Tibial nerve (tissue), 4 donors: ENCODE results near the gene ACTL10. TPM values are rescaled to one million over a fixed set of nuclear protein-coding genes. Genes with fewer than 3 reads are reported as not detected.
"Not testable (repeated sequence)": the region's sequence is repeated elsewhere in the genome, so short reads cannot be mapped to it uniquely, and the experiment has no call there.

Source experiments
- DNase-seq, 2 donors: peaks; one replicate each; pipeline ENCODE4 v3.0.0-alpha.2; 2019; ENCODE audit warnings: low spot score in 2 of 2
- H3K27ac ChIP-seq, 4 donors: fragments of 200-600 bp; sonication (generic) in 3 of 4; one replicate each; pipeline ENCODE4 v1.5.1; 2017 to 2019; ENCODE audit warnings: mild to moderate bottlenecking in 1 of 4
- H3K27me3 ChIP-seq, 2 donors: fragments of 200-600 bp; sonication (generic) in 1 of 2; one replicate each; pipeline versions ENCODE4 v1.5.1 to v1.6.0; 2017 to 2019
- H3K36me3 ChIP-seq, 3 donors: fragments of 200-600 bp; sonication (generic); one replicate each; pipeline ENCODE4 v1.5.1; 2018 to 2019
- H3K4me1 ChIP-seq, 4 donors: fragments of 200-600 bp; sonication (generic) in 3 of 4; one replicate each; pipeline ENCODE4 v1.5.1; 2017 to 2019
- H3K4me3 ChIP-seq, 4 donors: fragments of 200-600 bp; sonication (generic) in 3 of 4; one replicate each; pipeline ENCODE4 v1.5.1; 2017 to 2019; ENCODE audit warnings: mild to moderate bottlenecking in 1 of 4, moderate library complexity in 1 of 4
- H3K9me3 ChIP-seq, 4 donors: fragments of 200-600 bp; sonication (generic) in 3 of 4; one replicate each; pipeline ENCODE4 v1.5.1; 2017 to 2019
- CTCF ChIP-seq, 5 experiments: fragments of 200-600 bp in 3 of 5; fragments of 450-650 bp in 2 of 5; sonication (generic) in 3 of 5; IDR thresholded peaks; one replicate each; pipeline ENCODE4 v1.5.1; 2016 to 2019; ENCODE audit warnings: antibody characterized with exemption in 5 of 5, mild to moderate bottlenecking in 3 of 5, moderate library complexity in 2 of 5
- EP300 ChIP-seq, 2 donors: sonication (generic); formaldehyde crosslinking; IDR thresholded peaks; one replicate each; pipeline ENCODE4 v1.6.1; 2017; ENCODE audit warnings: antibody characterized with exemption in 2 of 2, mild to moderate bottlenecking in 1 of 2
- POLR2A ChIP-seq, 2 donors: fragments of 450-650 bp; IDR thresholded peaks; one replicate each; pipeline ENCODE4 v1.6.1; 2017; ENCODE audit warnings: antibody characterized with exemption in 2 of 2, mild to moderate bottlenecking in 2 of 2, moderate library complexity in 2 of 2
- WGBS, 2 donors: methylation state at CpG; one replicate each; pipeline ENCODE4 v1.1.5; 2018; 5-methylcytosine and 5-hydroxymethylcytosine counted together
- total RNA-seq, 4 donors: library from RNA; depleted of rRNA; stranded (reverse); fragments of >200 nt; gene quantifications; one replicate each; pipeline ENCODE4 v1.1.0, GENCODE V29; 2016

Gene ACTL10
- total RNA-seq, 4 donors from 2014 or later: 1.1 to 4.3 (median 3.8) TPM

- TF ChIP-seq EP300 (IDR thresholded peaks at IDR 0.05) (no peak), POLR2A (IDR thresholded peaks at IDR 0.05) (no peak), CTCF (IDR thresholded peaks at IDR 0.05) (no peak)
- 73 to 82% methylated on average over 4 of the region's 4 CpGs for WGBS, 2 donors
- Histone ChIP-seq H3K4me1 (peaks cover 0 to 19% (median 3%) of the 10 kb centered on the region in 4 donors), H3K27ac (no peak overlapping the region), H3K9me3 (no peaks in the 10 kb centered on the region), H3K4me3 (no peak overlapping the region), H3K36me3 (no peaks in the 10 kb centered on the region), H3K27me3 (no peaks in the 10 kb centered on the region)
- DNase-seq: no peak
These were observed 29.7 kb downstream of the ACTL10 start for GRCh38 chr20:33696448-33696847.

- TF ChIP-seq CTCF (IDR thresholded peaks at IDR 0.05) (no peak), POLR2A (IDR thresholded peaks at IDR 0.05) (no peak), EP300 (IDR thresholded peaks at IDR 0.05) (no peak)
- Histone ChIP-seq H3K27ac (peak overlapping the region in 2 of 4 donors; percentile 26 to 47), H3K36me3 (no peaks in the 10 kb centered on the region), H3K27me3 (no peaks in the 10 kb centered on the region), H3K4me3 (no peak overlapping the region), H3K9me3 (no peaks in the 10 kb centered on the region), H3K4me1 (peaks cover 0 to 19% (median 3%) of the 10 kb centered on the region in 4 donors)
- WGBS, 2 donors: 70 to 74% methylated on average over 8 of the region's 8 CpGs
- DNase-seq: peak in 1 of 2 donors; percentile 45
These were observed 30.4 kb downstream of the ACTL10 start for GRCh38 chr20:33697129-33697528.

DNA sequence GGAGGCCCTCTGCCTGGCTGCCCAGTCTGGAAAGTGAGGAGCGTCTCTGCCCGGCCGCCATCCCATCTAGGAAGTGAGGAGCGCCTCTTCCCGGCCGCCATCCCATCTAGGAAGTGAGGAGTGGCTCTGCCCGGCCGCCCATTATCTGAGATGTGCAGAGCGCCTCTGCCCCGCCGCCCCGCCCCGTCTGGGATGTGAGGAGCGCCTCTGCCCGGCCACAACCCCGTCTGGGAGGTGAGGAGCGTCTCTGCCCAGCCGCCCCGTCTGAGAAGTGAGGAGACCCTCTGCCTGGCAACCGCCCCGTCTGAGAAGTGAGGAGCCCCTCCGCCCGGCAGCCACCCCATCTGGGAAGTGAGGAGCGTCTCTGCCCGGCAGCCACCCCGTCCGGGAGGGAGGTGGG is 32.2 kb downstream of the ACTL10 start:
- H3K27ac ChIP-seq, H3K27me3 ChIP-seq, H3K9me3 ChIP-seq, DNase-seq, H3K4me3 ChIP-seq, H3K4me1 ChIP-seq, H3K36me3 ChIP-seq: not testable (repeated sequence)
- WGBS, 2 donors: 93 to 99% methylated on average over 13 to 14 of the region's 27 CpGs

DNA sequence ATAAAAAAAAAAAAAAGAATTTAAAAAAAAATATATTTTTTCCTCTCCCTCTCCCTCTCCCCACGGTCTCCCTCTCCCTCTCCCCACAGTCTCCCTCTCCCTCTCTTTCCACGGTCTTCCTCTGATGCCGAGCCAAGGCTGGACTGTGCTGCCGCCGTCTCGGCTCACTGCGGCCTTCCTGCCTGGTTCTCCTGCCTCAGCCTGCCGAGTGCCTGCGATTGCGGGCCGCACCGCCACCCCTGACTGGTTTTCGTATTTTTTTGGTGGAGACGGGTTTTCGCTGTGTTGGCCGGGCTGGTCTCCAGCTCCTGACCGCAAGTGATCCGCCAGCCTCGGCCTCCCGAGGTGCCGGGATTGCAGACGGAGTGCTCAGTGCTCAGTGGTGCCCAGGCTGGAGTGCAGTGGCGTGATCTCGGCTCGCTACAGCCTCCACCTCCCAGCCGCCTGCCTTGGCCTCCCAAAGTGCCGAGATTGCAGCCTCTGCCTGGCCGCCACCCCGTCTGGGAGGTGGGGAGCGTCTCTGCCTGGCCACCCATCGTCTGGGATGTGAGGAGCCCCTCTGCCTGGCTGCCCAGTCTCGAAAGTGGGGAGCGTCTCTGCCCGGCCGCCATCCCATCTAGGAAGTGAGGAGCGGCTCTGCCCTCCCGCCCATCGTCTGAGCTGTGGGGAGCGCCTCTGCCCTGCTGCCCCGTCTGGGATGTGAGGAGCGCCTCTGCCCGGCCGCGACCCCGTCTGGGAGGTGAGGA is 34.1 kb downstream of the ACTL10 start:
- 91 to 97% methylated on average over 16 to 37 of the region's 45 CpGs for WGBS, 2 donors
- DNase-seq, H3K9me3 ChIP-seq, H3K4me1 ChIP-seq, H3K27me3 ChIP-seq, H3K27ac ChIP-seq, H3K4me3 ChIP-seq: not testable (repeated sequence)
- H3K36me3 ChIP-seq: peaks cover 0 to 23% (median 0%) of the 10 kb centered on the region in 3 donors

DNA sequence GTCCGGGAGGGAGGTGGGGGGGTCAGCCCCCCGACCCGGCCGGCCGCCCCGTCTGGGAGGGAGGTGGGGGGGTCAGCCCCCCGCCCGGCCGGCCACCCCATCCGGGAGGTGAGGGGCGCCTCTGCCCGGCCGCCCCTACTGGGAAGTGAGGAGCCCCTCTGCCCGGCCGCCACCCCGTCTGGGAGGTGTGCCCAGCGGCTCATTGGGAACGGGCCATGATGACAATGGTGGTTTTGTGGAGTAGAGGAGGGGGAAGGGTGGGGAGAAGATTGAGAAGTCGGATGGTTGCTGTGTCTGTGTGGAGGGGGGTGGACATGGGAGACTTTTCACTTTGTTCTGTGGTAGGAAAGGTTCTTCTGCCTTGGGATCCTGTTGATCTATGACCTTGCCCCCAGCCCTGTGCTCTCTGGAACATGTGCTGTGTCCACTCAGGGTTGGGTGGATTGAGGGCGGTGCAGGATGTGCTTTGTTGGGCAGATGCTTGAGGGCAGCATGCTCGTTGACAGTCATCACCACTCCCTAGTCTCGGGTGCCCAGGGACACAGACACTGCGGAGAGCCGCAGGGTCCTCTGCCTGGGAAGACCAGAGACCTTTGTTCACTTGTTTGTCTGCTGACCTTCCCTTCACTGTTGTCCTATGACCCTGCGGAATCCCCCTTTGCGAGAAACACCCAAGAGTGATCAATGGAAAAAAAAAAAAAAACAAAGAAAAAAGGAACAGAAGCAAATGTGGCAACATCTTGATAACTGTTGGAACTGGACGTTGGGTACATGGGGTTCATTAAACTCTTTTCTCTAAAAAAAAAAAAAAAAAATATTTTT is 35.1 kb downstream of the ACTL10 start:
- 76 to 79% methylated on average over 12 to 17 of the region's 27 CpGs for WGBS, 2 donors
- no peaks in the 10 kb centered on the region for H3K27me3 ChIP-seq
- H3K4me3 ChIP-seq: no peak overlapping the region
- H3K27ac ChIP-seq: no peak overlapping the region
- no peaks in the 10 kb centered on the region for H3K4me1 ChIP-seq
- no peaks in the 10 kb centered on the region for H3K9me3 ChIP-seq
- H3K36me3 ChIP-seq: peaks cover 0 to 33% (median 0%) of the 10 kb centered on the region in 3 donors
- DNase-seq: no peak
- TF ChIP-seq CTCF (IDR thresholded peaks at IDR 0.05) (no peak), EP300 (IDR thresholded peaks at IDR 0.05) (no peak), POLR2A (IDR thresholded peaks at IDR 0.05) (no peak)

GRCh38 chr20:33702861-33703260 is 36.1 kb downstream of the ACTL10 start:
- DNase-seq: no peak
- Histone ChIP-seq H3K36me3 (peaks cover 0 to 43% (median 0%) of the 10 kb centered on the region in 3 donors), H3K9me3 (no peaks in the 10 kb centered on the region), H3K27me3 (no peaks in the 10 kb centered on the region), H3K4me3 (no peak overlapping the region), H3K4me1 (no peaks in the 10 kb centered on the region), H3K27ac (no peak overlapping the region)
- TF ChIP-seq CTCF (IDR thresholded peaks at IDR 0.05): no peak
- WGBS, 2 donors: 63 to 67% methylated on average over 5 of the region's 5 CpGs
